HEK293 (cell line): ENCODE data around the gene DIP2C.

Source experiments
- MZF1 ChIP-seq: fragments of 450-650 bp; formaldehyde crosslinking; IDR thresholded peaks from 2 replicates; pipeline ENCODE4 v1.5.1; 2017; ENCODE audit warnings: missing biosample characterization, missing genetic modification characterization, borderline replicate concordance
- RBAK ChIP-seq: fragments of 450-650 bp; formaldehyde crosslinking; IDR thresholded peaks from 2 replicates; pipeline ENCODE4 v1.5.1; 2016; ENCODE audit warnings: missing biosample characterization, missing genetic modification characterization
- SP3 ChIP-seq: fragments of 450-650 bp; formaldehyde crosslinking; IDR thresholded peaks from 2 replicates; pipeline ENCODE4 v1.5.1; 2016; ENCODE audit warnings: missing biosample characterization, missing genetic modification characterization
- ZNF10 ChIP-seq: fragments of 450-650 bp; formaldehyde crosslinking; IDR thresholded peaks from 2 replicates; pipeline ENCODE4 v1.5.1; 2017; ENCODE audit warnings: missing biosample characterization, missing genetic modification characterization
- ZSCAN30 ChIP-seq: fragments of 450-650 bp; IDR thresholded peaks from 2 replicates; pipeline ENCODE4 v1.5.1; 2018; ENCODE audit warnings: missing biosample characterization, mild to moderate bottlenecking, missing genetic modification characterization, moderate library complexity
- TF ChIP-seq, protein P1 (sequence below): fragments of 450-650 bp; formaldehyde crosslinking; IDR thresholded peaks from 2 replicates; pipeline ENCODE4 v1.5.1; 2017; ENCODE audit warnings: missing biosample characterization, missing genetic modification characterization
- TF ChIP-seq, protein P2 (sequence below): fragments of 450-650 bp; formaldehyde crosslinking; IDR thresholded peaks from 2 replicates; pipeline ENCODE4 v1.5.1; 2016; ENCODE audit warnings: missing biosample characterization, missing genetic modification characterization

DNA sequence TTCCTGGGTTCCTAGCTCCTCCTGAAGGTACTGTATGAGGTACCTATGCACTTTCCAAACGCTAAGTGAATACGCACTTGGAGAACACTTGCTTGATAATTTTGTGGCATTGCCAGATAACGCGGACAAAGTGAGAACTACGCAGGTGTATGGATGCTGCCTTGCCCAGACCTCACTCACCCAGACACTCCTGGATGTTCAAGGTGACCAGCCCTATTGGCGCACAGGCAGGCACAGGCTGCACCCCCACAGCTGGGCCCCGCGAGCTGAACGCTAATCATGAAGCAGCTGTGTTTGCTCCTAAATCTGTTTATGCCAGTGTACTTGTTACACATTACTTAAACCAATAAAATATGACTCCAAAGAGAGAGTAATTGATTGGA is 27.3 kb downstream of the DIP2C start:
- TF ChIP-seq, protein P1, sequence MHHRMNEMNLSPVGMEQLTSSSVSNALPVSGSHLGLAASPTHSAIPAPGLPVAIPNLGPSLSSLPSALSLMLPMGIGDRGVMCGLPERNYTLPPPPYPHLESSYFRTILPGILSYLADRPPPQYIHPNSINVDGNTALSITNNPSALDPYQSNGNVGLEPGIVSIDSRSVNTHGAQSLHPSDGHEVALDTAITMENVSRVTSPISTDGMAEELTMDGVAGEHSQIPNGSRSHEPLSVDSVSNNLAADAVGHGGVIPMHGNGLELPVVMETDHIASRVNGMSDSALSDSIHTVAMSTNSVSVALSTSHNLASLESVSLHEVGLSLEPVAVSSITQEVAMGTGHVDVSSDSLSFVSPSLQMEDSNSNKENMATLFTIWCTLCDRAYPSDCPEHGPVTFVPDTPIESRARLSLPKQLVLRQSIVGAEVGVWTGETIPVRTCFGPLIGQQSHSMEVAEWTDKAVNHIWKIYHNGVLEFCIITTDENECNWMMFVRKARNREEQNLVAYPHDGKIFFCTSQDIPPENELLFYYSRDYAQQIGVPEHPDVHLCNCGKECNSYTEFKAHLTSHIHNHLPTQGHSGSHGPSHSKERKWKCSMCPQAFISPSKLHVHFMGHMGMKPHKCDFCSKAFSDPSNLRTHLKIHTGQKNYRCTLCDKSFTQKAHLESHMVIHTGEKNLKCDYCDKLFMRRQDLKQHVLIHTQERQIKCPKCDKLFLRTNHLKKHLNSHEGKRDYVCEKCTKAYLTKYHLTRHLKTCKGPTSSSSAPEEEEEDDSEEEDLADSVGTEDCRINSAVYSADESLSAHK = no peak
- TF ChIP-seq, protein P2, sequence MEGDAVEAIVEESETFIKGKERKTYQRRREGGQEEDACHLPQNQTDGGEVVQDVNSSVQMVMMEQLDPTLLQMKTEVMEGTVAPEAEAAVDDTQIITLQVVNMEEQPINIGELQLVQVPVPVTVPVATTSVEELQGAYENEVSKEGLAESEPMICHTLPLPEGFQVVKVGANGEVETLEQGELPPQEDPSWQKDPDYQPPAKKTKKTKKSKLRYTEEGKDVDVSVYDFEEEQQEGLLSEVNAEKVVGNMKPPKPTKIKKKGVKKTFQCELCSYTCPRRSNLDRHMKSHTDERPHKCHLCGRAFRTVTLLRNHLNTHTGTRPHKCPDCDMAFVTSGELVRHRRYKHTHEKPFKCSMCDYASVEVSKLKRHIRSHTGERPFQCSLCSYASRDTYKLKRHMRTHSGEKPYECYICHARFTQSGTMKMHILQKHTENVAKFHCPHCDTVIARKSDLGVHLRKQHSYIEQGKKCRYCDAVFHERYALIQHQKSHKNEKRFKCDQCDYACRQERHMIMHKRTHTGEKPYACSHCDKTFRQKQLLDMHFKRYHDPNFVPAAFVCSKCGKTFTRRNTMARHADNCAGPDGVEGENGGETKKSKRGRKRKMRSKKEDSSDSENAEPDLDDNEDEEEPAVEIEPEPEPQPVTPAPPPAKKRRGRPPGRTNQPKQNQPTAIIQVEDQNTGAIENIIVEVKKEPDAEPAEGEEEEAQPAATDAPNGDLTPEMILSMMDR = no peak
- TF ChIP-seq ZNF10 (tag by site-specific recombination) = no peak
- TF ChIP-seq SP3 (tag by site-specific recombination) = no peak
- TF ChIP-seq MZF1 (tag by site-specific recombination) = no peak
- TF ChIP-seq RBAK (tag by site-specific recombination) = no peak
- no peak for TF ChIP-seq ZSCAN30 (tag by site-specific recombination)
